ENCODE results near the gene ANKRD34A. TPM values are rescaled to one million over a fixed set of nuclear protein-coding genes. Genes with fewer than 3 reads are reported as not detected.

ANKRD34A gene
- total and polyA plus RNA-seq, 10 donors = 0.57 to 3.1 (median 1.1) TPM

DNA sequence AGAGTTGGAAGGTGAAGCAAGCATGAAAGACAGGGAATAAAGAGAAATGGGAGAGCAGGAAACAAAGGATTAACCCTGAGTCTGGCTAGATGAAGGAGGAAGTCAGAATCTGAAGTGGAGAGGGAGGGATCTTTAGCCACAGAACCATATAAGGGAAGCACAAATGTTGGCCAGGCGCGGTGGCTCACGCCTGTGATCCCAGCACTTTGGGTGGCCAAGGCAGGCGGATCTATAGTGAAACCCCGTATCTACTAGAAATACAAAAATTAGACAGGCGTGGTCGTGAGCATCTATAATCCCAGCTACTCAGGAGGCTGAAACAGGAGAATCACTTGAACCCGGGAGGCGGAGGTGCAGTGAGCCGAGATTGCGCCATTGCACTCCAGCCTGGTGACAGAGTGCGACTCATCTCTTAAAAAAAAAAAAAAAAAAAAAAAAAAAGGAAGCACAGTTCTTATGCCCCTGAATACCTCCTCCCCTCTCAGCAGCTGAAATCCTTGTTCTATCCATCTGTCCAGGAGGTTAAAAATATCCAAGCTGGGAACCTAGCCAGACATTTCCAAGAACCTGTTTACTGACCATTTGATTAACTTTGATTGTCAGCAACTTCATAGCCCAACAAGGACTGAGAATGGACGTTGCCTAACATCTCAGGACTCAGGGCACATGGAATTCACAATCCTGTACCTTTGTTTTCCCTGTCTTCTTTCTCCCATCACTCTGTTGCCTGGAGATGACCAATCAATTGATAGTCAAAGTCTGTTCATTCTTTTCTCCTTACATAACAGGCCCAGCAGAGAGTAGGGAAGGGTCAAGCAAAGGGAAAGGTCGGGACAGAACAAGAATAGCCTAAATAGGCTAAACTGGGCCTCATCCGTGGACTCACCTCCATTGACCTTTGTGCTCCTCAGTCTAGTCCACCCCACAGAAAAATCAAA is 21.4 kb upstream of the ANKRD34A start:
- Histone ChIP-seq H3K27me3 (replicated peaks in 1 of 7) (no peaks in the 10 kb centered on the region), H3K27ac (peak overlapping the region; percentile 58 to 100 (median 99)), H3K4me3 (peak overlapping the region in 3 of 8 donors; percentile 0 to 44 (median 7)), H3K9me3 (no peaks in the 10 kb centered on the region), H3K36me3 (no peaks in the 10 kb centered on the region), H3K4me1 (peaks cover 53 to 100% (median 95%) of the 10 kb centered on the region in 6 donors)
- 35 to 53% (median 42%) methylated on average over 15 of the region's 15 CpGs for WGBS, 5 donors
- no peak for TF ChIP-seq POLR2A (IDR thresholded peaks at IDR 0.05)
- peak; percentile 23 to 30 (median 26) for TF ChIP-seq POLR2AphosphoS5 (IDR thresholded peaks at IDR 0.05)
- intact Hi-C loops (cut with DNase I; ENCODE audit: low total_unique reads) = no loop called here
- no peak for DNase-seq

DNA sequence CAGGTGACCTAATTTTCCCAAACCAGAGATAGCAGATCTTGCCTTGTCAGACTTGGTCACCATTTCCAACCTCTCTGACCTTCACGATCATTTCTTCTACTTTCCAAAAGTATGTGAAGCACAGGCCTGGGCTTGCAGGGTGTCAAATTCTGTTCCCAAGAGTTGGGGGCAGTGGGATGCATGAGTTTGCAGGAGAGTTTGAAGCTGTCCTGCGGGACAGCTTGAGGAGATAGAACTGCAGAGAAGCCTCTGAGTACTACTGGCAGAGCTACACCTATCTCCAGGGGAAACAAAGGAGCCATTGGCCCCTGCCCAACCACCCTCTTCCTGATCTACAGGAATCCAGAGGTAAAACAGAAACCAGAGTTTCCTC is 20.7 kb upstream of the ANKRD34A start:
- no peaks in the 10 kb centered on the region for H3K27me3 ChIP-seq (replicated peaks in 1 of 7)
- WGBS, 5 donors = 68 to 85% (median 75%) methylated on average over 2 of the region's 2 CpGs
- H3K27ac ChIP-seq = peak overlapping the region; percentile 58 to 100 (median 99)
- no peaks in the 10 kb centered on the region for H3K9me3 ChIP-seq
- peak overlapping the region in 3 of 8 donors; percentile 0 to 44 (median 7) for H3K4me3 ChIP-seq
- H3K4me1 ChIP-seq = peaks cover 55 to 100% (median 96%) of the 10 kb centered on the region in 6 donors
- H3K36me3 ChIP-seq = no peaks in the 10 kb centered on the region
- intact Hi-C loops (cut with DNase I; ENCODE audit: low total_unique reads) = no loop called here
- DNase-seq = no peak
- TF ChIP-seq POLR2AphosphoS5 (IDR thresholded peaks at IDR 0.05) = no peak
- no peak for TF ChIP-seq CTCF (IDR thresholded peaks at IDR 0.05 in 8 of 11, conservative IDR thresholded peaks at IDR 0.05 in 3 of 11)
- no peak for TF ChIP-seq POLR2A (IDR thresholded peaks at IDR 0.05)

- no peaks in the 10 kb centered on the region for H3K36me3 ChIP-seq
- 84 to 93% (median 92%) methylated on average over 12 of the region's 12 CpGs for WGBS, 5 donors
- intact Hi-C loops (cut with DNase I; ENCODE audit: low total_unique reads) = no loop called here
- peak overlapping the region in 1 of 8 donors; percentile 44 for H3K4me3 ChIP-seq
- H3K9me3 ChIP-seq = no peaks in the 10 kb centered on the region
- no peaks in the 10 kb centered on the region for H3K27me3 ChIP-seq (replicated peaks in 1 of 7)
- no peak for TF ChIP-seq CTCF (IDR thresholded peaks at IDR 0.05 in 8 of 11, conservative IDR thresholded peaks at IDR 0.05 in 3 of 11)
- TF ChIP-seq POLR2A (IDR thresholded peaks at IDR 0.05) = no peak
- TF ChIP-seq POLR2AphosphoS5 (IDR thresholded peaks at IDR 0.05) = peak in 1 of 3 donors; percentile 35
- H3K27ac ChIP-seq = peak overlapping the region; percentile 58 to 100 (median 99)
- no peak for DNase-seq
- peaks cover 61 to 100% (median 97%) of the 10 kb centered on the region in 6 donors for H3K4me1 ChIP-seq
Observed at GRCh38 chr1:145983960-145984830, 19.8 kb upstream of the ANKRD34A start.

DNA sequence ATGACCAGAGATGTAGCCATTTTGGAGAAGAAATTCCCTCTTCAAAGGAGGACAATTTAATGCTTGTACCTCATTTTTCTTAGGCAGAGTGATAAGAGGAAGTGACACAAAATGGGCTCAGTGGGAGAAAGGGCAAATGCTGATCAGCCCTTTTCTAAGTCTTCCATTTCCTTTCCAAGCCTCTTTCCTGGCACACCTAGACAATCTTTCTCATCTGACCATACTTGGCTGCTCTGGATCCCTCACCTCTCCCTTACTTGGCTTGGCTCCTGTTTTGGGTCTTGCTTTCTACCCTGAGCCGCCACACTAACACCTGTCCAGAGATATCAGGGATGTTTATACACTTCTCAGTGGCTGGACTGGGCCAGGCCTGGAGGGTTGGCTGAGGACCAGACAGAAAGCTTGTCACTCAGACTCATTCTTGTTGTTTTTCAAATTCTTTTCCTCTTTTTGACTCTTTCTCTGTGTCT is 18.9 kb upstream of the ANKRD34A start:
- peak overlapping the region; percentile 59 to 100 (median 98) for H3K27ac ChIP-seq
- 76 to 96% (median 95%) methylated on average over 1 of the region's 1 CpG for WGBS, 5 donors
- H3K4me3 ChIP-seq = no peak overlapping the region
- H3K27me3 ChIP-seq (replicated peaks in 1 of 7) = no peaks in the 10 kb centered on the region
- H3K36me3 ChIP-seq = no peaks in the 10 kb centered on the region
- DNase-seq = no peak
- H3K4me1 ChIP-seq = peaks cover 67 to 100% (median 97%) of the 10 kb centered on the region in 6 donors
- intact Hi-C loops (cut with DNase I; ENCODE audit: low total_unique reads) = no loop called here
- no peaks in the 10 kb centered on the region for H3K9me3 ChIP-seq
- no peak for TF ChIP-seq POLR2A (IDR thresholded peaks at IDR 0.05)
- no peak for TF ChIP-seq CTCF (IDR thresholded peaks at IDR 0.05 in 8 of 11, conservative IDR thresholded peaks at IDR 0.05 in 3 of 11)
- TF ChIP-seq POLR2AphosphoS5 (IDR thresholded peaks at IDR 0.05) = no peak
